ENCODE measurements around the gene THAP9.

The THAP9 gene

GRCh38 chr4:82954212-82954611, 53.7 kb downstream of the THAP9 start:
- H3K14ac ChIP-seq (ENCODE audit: low read length in 2 of 2), result no peak overlapping the region
- no peak overlapping the region for H3K27ac ChIP-seq (ENCODE audit: low read length, poor library complexity, severe bottlenecking)
- H3K79me1 ChIP-seq (replicated peaks; ENCODE audit: low read length, poor library complexity, severe bottlenecking), result peaks cover 4% of the 10 kb centered on the region
- no peak overlapping the region for H2BK5ac ChIP-seq (ENCODE audit: low read depth, low read length, poor library complexity, severe bottlenecking)
- H3K9ac ChIP-seq (ENCODE audit: low read length), result no peak overlapping the region
- H3K4ac ChIP-seq (ENCODE audit: low read depth in 1 of 2, low read length in 2 of 2), result no peak overlapping the region
- no peak overlapping the region for H3K18ac ChIP-seq (ENCODE audit: low read depth in 1 of 2, low read length in 2 of 2)
- no peak overlapping the region for H2AFZ ChIP-seq (ENCODE audit: low read depth, low read length)
- H2AK5ac ChIP-seq (ENCODE audit: low read length, severe bottlenecking), result no peak overlapping the region
- H3K4me1 ChIP-seq (ENCODE audit: control insufficient read depth, insufficient read depth, low read depth, low read length), result no peaks in the 10 kb centered on the region
- no peaks in the 10 kb centered on the region for H3K27me3 ChIP-seq (ENCODE audit: control insufficient read depth in 1 of 2, insufficient read depth in 1 of 2, low read length in 2 of 2)
- H3K23ac ChIP-seq (ENCODE audit: low read length in 2 of 2), result no peak overlapping the region
- no peak overlapping the region for H3K4me3 ChIP-seq (ENCODE audit: insufficient read depth in 1 of 2, low read depth in 1 of 2, low read length in 2 of 2)
- no peak overlapping the region for H2BK15ac ChIP-seq (ENCODE audit: low read depth, poor library complexity, severe bottlenecking)
- DNase-seq, result no peak
- H4K8ac ChIP-seq (ENCODE audit: low read length), result no peak overlapping the region
- H2BK120ac ChIP-seq (ENCODE audit: low read depth, low read length), result no peak overlapping the region
- peaks cover 3 to 10% of the 10 kb centered on the region in 2 experiments for H3K36me3 ChIP-seq (ENCODE audit: control insufficient read depth in 1 of 2, insufficient read depth in 2 of 2, low read depth in 1 of 2, low read length in 2 of 2)
- H4K91ac ChIP-seq (ENCODE audit: low read length), result no peak overlapping the region
- no peaks in the 10 kb centered on the region for H3K9me3 ChIP-seq (ENCODE audit: control insufficient read depth, low read length)
- no peak overlapping the region for H3K4me2 ChIP-seq (ENCODE audit: low read length, poor library complexity, severe bottlenecking)
- 100% methylated on average over 4 of the region's 4 CpGs for WGBS
- H2BK12ac ChIP-seq (ENCODE audit: low read length in 2 of 2), result no peak overlapping the region

- Histone ChIP-seq H3K9ac (ENCODE audit: low read length) (no peak overlapping the region), H2BK12ac (ENCODE audit: low read length in 2 of 2) (no peak overlapping the region), H3K4me1 (ENCODE audit: control insufficient read depth, insufficient read depth, low read depth, low read length) (no peaks in the 10 kb centered on the region), H2BK120ac (ENCODE audit: low read depth, low read length) (no peak overlapping the region), H3K36me3 (ENCODE audit: control insufficient read depth in 1 of 2, insufficient read depth in 2 of 2, low read depth in 1 of 2, low read length in 2 of 2) (peaks cover 7 to 24% of the 10 kb centered on the region in 2 experiments), H3K23ac (ENCODE audit: low read length in 2 of 2) (no peak overlapping the region), H4K91ac (ENCODE audit: low read length) (no peak overlapping the region), H4K8ac (ENCODE audit: low read length) (no peak overlapping the region), H3K27ac (ENCODE audit: low read length, poor library complexity, severe bottlenecking) (no peak overlapping the region), H3K9me3 (ENCODE audit: control insufficient read depth, low read length) (no peaks in the 10 kb centered on the region), H3K4me3 (ENCODE audit: insufficient read depth in 1 of 2, low read depth in 1 of 2, low read length in 2 of 2) (no peak overlapping the region), H2AFZ (ENCODE audit: low read depth, low read length) (no peak overlapping the region), H3K4me2 (ENCODE audit: low read length, poor library complexity, severe bottlenecking) (no peak overlapping the region), H3K4ac (ENCODE audit: low read depth in 1 of 2, low read length in 2 of 2) (no peak overlapping the region), H3K14ac (ENCODE audit: low read length in 2 of 2) (no peak overlapping the region), H3K27me3 (ENCODE audit: control insufficient read depth in 1 of 2, insufficient read depth in 1 of 2, low read length in 2 of 2) (no peaks in the 10 kb centered on the region), H3K79me1 (replicated peaks; ENCODE audit: low read length, poor library complexity, severe bottlenecking) (peaks cover 8% of the 10 kb centered on the region), H2AK5ac (ENCODE audit: low read length, severe bottlenecking) (no peak overlapping the region), H2BK5ac (ENCODE audit: low read depth, low read length, poor library complexity, severe bottlenecking) (no peak overlapping the region), H3K18ac (ENCODE audit: low read depth in 1 of 2, low read length in 2 of 2) (no peak overlapping the region), H2BK15ac (ENCODE audit: low read depth, poor library complexity, severe bottlenecking) (no peak overlapping the region)
- WGBS, result 91% methylated on average over 1 of the region's 1 CpG
- DNase-seq, result no peak
Measured at GRCh38 chr4:82957045-82957444, 56.5 kb downstream of the THAP9 start.

GRCh38 chr4:82965763-82966162, 65.2 kb downstream of the THAP9 start:
- Histone ChIP-seq H4K8ac (ENCODE audit: low read length) (no peak overlapping the region), H3K9ac (ENCODE audit: low read length) (no peak overlapping the region), H3K14ac (ENCODE audit: low read length in 2 of 2) (no peak overlapping the region), H2AFZ (ENCODE audit: low read depth, low read length) (no peak overlapping the region), H2AK5ac (ENCODE audit: low read length, severe bottlenecking) (no peak overlapping the region), H2BK5ac (ENCODE audit: low read depth, low read length, poor library complexity, severe bottlenecking) (no peak overlapping the region), H3K36me3 (ENCODE audit: control insufficient read depth in 1 of 2, insufficient read depth in 2 of 2, low read depth in 1 of 2, low read length in 2 of 2) (peaks cover 0 to 52% of the 10 kb centered on the region in 2 experiments), H3K79me1 (replicated peaks; ENCODE audit: low read length, poor library complexity, severe bottlenecking) (peaks cover 6% of the 10 kb centered on the region), H3K27ac (ENCODE audit: low read length, poor library complexity, severe bottlenecking) (no peak overlapping the region), H3K27me3 (ENCODE audit: control insufficient read depth in 1 of 2, insufficient read depth in 1 of 2, low read length in 2 of 2) (no peaks in the 10 kb centered on the region), H4K91ac (ENCODE audit: low read length) (no peak overlapping the region), H3K4me1 (ENCODE audit: control insufficient read depth, insufficient read depth, low read depth, low read length) (no peaks in the 10 kb centered on the region), H3K9me3 (ENCODE audit: control insufficient read depth, low read length) (no peaks in the 10 kb centered on the region), H2BK120ac (ENCODE audit: low read depth, low read length) (no peak overlapping the region), H3K4ac (ENCODE audit: low read depth in 1 of 2, low read length in 2 of 2) (no peak overlapping the region), H2BK15ac (ENCODE audit: low read depth, poor library complexity, severe bottlenecking) (no peak overlapping the region), H3K4me3 (ENCODE audit: insufficient read depth in 1 of 2, low read depth in 1 of 2, low read length in 2 of 2) (no peak overlapping the region), H3K4me2 (ENCODE audit: low read length, poor library complexity, severe bottlenecking) (no peak overlapping the region), H3K18ac (ENCODE audit: low read depth in 1 of 2, low read length in 2 of 2) (no peak overlapping the region), H2BK12ac (ENCODE audit: low read length in 2 of 2) (no peak overlapping the region), H3K23ac (ENCODE audit: low read length in 2 of 2) (no peak overlapping the region)
- WGBS, result 98% methylated on average over 2 of the region's 2 CpGs
- no peak for DNase-seq

- Histone ChIP-seq H4K8ac (ENCODE audit: low read length) (no peak overlapping the region), H3K9ac (ENCODE audit: low read length) (no peak overlapping the region), H3K4ac (ENCODE audit: low read depth in 1 of 2, low read length in 2 of 2) (no peak overlapping the region), H3K9me3 (ENCODE audit: control insufficient read depth, low read length) (no peaks in the 10 kb centered on the region), H3K79me1 (replicated peaks; ENCODE audit: low read length, poor library complexity, severe bottlenecking) (peaks cover 6% of the 10 kb centered on the region), H2BK12ac (ENCODE audit: low read length in 2 of 2) (no peak overlapping the region), H3K4me2 (ENCODE audit: low read length, poor library complexity, severe bottlenecking) (no peak overlapping the region), H3K27me3 (ENCODE audit: control insufficient read depth in 1 of 2, insufficient read depth in 1 of 2, low read length in 2 of 2) (no peaks in the 10 kb centered on the region), H3K4me1 (ENCODE audit: control insufficient read depth, insufficient read depth, low read depth, low read length) (no peaks in the 10 kb centered on the region), H3K18ac (ENCODE audit: low read depth in 1 of 2, low read length in 2 of 2) (no peak overlapping the region), H3K27ac (ENCODE audit: low read length, poor library complexity, severe bottlenecking) (no peak overlapping the region), H2AK5ac (ENCODE audit: low read length, severe bottlenecking) (no peak overlapping the region), H3K23ac (ENCODE audit: low read length in 2 of 2) (no peak overlapping the region), H2BK5ac (ENCODE audit: low read depth, low read length, poor library complexity, severe bottlenecking) (no peak overlapping the region), H2BK120ac (ENCODE audit: low read depth, low read length) (no peak overlapping the region), H2AFZ (ENCODE audit: low read depth, low read length) (no peak overlapping the region), H3K36me3 (ENCODE audit: control insufficient read depth in 1 of 2, insufficient read depth in 2 of 2, low read depth in 1 of 2, low read length in 2 of 2) (peaks cover 0 to 48% of the 10 kb centered on the region in 2 experiments), H2BK15ac (ENCODE audit: low read depth, poor library complexity, severe bottlenecking) (no peak overlapping the region), H3K14ac (ENCODE audit: low read length in 2 of 2) (no peak overlapping the region), H4K91ac (ENCODE audit: low read length) (no peak overlapping the region), H3K4me3 (ENCODE audit: insufficient read depth in 1 of 2, low read depth in 1 of 2, low read length in 2 of 2) (no peak overlapping the region)
- WGBS, result 99% methylated on average over 4 of the region's 4 CpGs
- DNase-seq, result no peak
Measured at GRCh38 chr4:82968972-82969371, 68.4 kb downstream of the THAP9 start.
